HG03378 (cell line): Measurements from ENCODE around the gene KCNH2.
A peak's percentile ranks its signal among the peaks of the same experiment; 100 is the strongest.
"Not testable (repeated sequence)": the region's sequence is repeated elsewhere in the genome, so short reads cannot be mapped to it uniquely, and the experiment has no call there.

ENCODE experiments used
- ATAC-seq: cut with Tn5 transposase; IDR thresholded peaks from one replicate; pipeline ENCODE4 v1.9.1; 2021; ENCODE audit warnings: mild to moderate bottlenecking, moderate library complexity; ENCODE audit not compliant: unreplicated experiment

KCNH2 gene

DNA sequence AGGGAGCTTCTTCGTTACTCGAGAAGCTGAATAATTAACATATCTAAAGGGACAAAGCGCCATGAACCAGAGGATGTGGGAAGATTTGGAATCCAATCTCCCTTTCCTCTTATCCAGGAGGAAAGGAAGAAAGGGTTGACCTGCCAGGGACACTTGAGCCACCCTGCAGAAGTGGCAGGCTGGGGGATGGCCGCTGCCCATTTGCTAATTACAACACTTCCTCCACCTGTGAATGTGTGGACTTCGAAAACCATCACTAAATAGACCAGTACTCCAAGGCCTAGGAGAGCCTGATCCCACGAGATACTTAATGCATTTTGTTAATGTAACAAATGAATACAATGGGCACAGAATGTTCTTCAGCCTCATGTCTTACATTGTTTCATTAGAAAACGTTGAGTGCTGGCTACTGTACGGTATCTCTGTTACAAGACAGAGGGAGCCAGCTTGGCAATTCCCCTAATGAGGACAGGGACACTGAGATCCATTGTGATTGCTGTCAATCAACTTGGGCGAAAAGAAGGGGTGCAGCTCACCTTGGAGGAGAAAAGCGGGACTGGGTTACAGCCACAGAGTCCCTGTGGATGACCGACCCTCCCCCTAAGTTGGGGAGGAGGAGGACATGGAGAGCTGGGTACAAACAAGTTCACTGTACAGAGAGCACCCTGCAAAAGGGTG lies 66.4 kb downstream of the KCNH2 start:
- ATAC-seq: no peak

DNA sequence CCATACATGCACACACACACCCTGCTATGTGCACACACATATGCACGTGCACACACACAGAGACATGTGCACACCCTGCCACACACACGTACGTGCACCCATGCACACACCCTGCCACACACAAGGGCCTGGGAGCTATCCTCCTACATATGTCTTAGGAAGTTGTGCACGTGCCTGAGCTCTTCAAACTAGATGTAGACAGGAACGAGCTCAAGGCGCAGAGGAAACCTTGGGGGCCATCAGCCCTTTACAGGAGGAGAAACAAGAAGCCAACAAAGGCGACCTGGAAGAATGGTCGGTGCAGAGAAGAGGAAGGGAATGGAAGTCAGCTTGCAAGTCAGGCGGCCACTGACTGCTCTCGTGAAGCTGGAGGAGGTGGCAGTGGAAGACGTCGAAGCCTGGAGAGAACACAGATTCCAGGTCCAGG lies 67.1 kb downstream of the KCNH2 start:
- no peak for ATAC-seq

DNA sequence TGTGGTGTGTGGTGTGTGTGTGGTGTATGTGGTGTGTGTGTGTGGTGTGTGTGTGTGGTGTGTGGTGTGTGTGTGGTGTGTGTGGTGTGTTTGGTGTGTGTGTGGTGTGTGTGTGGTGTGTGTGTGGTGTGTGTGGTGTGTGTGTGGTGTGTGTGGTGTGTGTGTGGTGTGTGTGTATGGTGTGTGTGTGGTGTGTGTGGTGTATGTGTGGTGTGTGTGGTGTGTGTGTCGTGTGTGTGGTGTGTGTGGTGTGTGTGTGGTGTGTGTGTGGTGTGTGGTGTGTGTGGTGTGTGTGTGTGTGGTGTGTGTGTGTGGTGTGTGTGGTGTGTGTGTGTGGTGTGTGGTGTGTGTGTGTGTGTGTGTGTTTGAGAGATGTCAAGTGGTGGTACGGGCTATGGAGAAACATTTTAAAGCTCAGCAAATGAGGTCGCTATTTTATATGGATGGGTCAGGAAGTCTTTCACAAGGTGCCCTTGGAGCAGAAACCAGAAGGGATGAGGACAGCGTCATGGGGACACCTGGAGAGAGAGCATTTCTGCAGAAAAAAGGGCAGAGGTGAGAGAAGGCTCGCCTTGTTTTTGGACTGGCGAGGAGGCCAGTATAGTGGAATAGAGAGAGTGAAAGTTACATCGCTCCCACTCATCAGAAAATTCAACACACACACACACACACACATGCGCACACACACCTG lies 67.7 kb downstream of the KCNH2 start:
- not testable (repeated sequence) for ATAC-seq

DNA sequence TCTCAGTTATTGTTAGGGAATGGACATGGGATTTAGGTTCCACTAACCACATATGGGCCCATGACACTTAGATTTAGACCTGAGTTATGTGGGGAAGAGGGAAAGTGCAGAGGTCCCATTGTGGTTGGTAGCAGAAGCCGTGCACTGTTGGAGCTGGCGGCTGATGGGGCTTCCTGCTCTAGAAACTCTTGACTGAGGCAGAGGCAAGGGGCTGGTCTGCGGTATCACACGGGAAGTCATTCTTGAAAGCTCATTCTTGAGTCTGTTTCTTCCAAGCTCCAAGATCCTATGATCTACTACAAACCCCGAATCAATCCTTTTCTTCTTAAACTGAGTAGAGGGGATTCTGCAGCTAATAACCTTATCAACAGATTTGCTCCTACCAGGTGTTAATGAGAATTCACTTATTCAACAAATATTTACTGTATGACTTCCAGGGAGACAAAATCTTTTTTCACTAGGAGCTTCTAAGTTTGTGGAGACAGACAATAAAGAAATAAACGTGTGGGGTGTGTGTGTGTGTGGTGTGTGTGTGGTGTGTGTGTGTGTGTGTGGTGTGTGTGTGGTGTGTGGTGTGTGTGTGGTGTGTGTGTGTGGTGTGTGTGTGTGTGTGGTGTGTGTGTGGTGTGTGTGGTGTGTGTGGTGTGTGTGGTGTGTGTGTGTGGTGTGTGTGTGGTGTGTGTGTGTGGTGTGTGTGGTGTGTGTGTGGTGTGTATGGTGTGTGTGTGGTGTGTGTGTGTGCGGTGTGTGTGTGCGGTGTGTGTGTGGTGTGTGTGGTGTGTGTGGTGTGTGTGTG lies 68.7 kb downstream of the KCNH2 start:
- ATAC-seq: no peak

DNA sequence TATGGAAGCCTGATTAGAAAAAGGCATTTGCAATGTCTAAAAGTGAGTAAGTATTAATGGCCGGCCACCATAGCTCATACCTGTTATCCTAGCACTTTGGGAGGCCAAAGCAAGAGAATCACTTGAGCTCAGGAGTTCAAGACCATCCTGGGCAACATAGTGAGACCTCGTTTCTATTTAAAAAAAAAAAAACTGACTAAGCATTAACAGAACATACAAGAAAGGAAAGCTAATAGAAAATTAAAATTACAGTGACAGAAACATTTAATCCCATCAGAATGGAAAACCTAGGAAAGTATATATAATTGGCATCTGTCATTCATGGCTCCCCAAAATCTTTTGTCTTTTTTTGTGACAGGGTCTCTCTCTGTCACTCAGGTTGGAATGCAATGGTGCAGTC lies 69.9 kb downstream of the KCNH2 start:
- ATAC-seq: no peak

DNA sequence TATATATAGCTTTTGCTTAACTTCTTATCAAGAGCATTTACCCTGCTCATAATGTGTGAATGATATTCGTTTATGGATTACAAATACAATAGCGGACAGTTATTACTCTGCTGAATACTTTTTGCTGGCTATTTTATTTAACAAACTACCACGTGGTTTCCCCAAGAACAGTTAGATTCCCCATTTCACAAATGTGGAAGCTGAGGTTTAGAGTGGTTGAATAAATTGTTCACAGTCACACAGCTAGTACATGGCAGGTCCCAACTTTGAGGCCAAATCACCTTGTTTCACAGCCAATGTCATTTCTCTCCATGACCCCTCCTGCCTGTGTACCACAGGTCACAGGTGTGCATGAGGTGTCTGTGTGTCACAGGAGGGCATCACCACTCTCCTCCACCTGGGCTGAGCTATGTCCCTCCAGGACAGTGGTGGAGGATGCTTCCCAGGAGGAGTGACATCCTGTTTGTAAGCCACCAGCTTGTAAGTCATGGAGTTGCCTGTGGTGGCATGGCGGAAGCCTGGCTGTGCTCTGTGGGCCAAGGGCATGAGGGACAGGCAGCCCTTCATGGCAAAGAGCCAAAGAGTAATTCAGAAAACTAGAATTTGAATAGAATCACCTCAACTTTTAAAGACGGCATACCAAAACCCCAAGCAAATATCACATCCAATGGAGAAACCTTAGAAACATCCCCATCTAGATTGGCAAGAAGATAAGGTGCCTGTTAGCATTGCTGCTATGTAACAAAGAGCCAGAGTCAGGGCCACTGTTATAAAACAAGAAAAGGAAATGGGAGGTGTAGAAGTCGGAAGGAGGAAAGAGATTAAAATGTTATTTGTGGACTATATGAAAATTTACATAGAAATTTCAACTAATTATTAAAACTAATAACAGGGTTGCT lies 73.9 kb downstream of the KCNH2 start:
- no peak for ATAC-seq

DNA sequence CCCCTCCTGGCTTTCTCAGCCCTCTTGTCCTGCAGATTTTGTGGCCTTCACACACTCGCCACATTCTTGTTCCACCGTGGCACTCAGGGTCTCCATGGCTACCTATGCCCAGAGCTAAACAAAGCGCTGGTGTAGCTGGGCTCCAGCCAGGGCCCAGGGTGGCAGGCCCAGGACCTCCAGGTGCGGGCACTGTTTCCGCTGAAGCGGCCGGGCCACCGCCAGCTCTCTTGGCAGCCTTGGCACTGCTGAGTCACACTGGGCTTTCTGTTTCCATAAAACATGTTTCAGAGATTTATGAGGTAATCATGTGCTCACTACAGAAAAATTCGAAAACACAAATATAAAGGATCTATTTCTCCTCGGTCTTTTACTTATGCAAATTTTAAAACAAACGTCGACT lies 74.5 kb downstream of the KCNH2 start:
- ATAC-seq: no peak

DNA sequence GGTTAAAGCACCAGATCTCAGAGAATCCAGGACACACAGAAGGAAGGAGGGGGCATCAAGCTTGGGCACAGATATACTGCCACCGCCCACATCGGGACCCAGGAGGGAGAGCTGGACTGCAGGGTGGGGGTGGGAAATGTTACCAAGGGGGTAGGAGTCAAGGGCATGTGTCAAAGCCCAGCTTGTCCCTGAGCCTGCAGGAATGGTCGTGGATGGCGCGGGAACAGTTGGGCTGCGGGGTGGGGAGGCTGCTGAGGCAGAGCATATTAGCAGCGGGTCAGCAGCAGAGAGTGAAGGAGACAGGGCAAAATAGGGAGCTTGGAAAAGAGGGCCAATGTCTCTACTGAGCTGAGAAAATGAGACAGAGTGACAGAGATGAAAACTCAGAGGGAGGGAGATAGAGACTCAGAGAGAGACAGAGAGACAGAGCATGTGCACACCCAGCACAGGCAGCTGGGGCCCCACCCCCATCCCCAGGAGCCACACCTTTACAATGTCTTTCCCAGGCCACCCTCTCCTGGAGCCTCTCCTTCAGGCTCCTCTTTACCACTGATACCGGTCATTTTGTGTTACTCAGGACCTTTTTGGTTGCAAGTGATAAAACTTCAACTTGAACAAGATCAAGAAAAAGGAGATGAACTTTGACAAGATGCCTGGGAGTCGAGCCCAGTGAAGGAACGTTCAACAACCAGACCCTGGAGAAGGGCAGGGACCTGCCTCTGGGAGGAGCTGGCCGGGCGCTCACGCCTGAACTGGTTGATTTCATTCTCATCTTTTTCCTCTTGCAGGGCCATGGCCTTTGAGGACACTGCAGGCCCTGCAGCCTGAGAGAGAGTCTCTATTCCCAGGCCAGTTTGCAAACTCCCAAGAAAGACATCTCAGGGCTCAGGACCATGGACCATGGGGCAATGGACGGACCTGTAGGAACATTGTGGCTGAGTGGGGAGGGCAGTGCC lies 75.8 kb downstream of the KCNH2 start:
- ATAC-seq: no peak

DNA sequence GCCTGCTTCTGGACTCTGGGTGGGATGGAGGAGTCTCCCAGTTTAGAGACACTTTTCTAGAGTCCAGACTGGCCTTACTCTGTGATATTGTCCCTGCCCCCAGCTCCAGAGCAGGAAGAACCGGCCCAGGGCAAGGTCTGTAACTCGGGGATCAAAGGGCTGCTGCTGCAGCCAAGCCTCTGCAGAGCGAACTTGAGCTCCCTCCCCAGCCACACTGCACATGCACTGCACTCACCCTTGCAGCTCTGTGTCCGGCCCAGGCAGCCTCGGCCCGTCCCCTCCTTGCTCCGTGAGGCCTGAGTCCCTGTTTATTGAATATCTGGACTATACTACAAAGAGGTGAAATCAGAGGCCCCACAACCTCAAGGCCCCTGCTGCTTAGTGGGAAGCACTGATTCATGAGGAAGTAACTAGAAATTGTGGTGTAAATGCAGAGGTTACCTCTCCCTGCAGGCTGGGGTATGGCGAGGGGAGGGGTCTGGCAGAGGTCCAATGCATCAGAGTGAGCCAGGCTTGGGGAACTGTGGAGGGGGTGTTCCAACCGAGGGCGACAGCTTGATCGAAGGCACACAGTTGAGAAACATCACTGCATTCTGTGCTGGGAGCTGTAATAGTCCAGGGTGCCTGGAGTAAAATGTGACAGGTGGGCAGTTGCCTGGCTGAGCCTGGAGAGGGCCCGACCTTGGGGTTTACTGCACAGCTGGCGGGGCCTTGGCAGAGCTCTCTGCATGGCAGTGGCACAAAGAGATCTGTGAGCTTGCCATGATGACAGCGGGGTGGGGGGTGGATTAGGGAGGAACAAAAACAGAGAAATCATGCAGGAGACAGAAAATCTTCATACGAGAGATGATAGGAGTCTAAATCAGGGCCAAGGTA lies 76.7 kb downstream of the KCNH2 start:
- ATAC-seq: no peak

DNA sequence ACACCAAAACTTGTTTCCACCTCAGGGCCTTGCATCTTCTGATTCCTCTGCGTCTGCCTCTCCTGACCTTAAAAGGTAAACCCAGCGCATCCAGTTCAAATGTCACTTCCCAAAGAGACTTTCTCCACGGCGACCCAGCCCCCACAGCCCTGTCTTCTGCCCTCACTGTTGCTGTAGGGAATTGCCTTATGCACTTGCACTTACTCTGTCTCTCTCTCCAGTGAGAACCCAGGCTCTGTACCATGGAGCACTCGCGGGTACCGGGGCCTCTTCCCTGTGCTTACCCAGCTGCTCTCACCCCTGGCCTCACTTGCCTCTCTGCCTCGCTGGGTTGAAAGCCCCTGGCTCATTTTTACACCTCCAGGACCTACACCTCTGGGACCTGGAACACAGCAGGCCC lies 77.4 kb downstream of the KCNH2 start:
- no peak for ATAC-seq

DNA sequence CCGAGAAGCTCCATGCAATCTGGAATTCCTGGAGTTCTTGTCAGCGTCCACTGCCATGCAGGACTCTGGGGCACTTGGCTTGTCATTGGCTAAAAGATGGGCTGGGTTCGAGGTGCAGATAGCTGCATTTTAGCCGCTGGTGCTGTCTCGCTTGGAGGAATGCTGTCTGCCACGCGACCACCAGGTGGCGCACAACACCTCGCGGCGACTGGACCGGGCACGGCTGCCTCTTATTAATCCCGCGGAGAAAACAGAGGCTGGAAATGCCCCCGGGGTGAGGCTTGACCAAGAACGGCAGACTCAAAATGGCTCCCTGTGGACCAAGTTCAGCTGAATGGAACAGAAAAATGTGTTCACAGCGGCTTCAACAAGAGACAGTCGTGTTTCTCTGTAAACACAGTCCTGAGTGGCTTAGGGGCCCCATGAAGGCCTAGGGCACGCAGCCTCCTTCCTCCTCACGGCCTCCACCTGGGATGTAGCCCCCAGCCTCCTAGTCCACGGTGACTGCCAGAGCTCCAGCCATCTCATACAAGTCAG lies 79.6 kb downstream of the KCNH2 start:
- peak; percentile 72 for ATAC-seq

DNA sequence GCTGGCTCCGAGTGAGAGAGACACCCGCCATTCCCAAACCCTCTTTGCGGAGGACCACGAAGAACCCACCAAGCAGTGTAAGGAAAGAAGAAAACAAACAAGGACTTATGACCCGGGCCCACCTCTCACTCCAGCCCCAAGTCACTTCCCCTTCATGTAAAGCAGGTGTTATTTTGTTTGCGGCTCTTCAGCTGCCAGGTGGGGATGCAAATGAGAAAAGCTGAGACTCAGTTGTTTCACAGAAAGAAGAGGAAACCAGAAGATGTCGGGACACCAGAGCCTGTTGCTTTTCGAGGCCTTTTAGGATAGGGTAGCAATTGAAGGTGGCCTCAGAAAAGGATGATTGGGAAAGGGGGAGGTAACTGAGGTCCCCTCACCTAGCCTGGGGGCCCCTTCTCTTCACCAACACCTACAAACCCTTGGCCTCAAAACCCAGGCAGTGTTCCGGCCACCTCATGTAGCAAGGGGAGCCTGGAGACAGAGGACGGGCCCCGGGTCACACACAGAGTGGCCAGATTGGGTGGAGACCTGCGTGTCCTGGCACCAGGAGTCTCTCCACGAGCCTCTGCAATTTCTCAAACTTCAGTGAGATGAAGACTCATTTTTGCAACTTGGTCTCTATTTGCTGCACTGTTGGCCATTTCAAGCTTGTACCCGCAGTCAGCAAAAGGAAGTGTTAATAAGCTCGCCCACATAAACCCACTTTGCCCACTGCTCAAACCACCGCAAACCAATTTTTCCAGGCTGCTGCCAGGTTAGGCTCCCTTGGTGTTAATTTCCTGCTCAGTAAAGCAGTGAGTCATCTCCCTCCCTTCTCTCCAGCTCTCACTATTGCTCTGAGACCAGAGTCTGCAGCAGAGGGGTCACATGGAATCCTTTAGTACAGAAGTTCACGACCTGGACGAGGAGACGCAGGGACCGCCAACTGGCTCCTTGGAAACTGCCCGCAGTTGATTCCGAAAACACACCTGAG lies 80.3 kb downstream of the KCNH2 start:
- ATAC-seq: no peak

DNA sequence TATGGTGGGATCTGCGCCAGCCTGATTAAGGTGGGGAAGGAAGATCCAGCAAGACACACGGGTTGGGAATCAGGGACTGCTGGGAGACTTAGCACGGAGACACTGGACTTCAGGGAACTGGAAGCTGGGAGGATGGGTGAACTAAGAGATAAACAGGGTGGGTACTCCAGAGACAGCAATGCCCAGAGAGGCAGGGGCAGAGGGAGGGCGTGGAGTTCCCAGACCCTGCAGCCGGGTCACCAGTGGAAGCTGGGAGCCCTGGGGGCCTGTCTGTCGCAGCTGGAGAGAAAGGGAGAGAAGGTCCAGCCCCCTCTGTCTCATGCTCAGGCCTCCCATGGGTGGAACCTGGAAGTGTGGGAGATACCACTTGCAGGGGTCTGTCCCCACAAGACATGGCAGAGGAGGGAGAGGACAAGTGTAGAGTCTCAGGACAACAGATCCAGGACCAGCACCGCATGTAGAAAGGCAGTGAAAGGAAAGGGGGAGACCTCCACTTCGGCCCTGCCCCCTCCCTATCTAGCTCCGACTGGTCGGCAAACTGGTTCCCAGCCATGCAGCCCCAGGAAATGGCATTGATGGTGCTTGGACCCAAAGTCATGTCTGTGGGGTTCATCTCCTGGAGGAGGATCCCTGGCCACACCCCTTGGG lies 81.4 kb downstream of the KCNH2 start:
- ATAC-seq: no peak

DNA sequence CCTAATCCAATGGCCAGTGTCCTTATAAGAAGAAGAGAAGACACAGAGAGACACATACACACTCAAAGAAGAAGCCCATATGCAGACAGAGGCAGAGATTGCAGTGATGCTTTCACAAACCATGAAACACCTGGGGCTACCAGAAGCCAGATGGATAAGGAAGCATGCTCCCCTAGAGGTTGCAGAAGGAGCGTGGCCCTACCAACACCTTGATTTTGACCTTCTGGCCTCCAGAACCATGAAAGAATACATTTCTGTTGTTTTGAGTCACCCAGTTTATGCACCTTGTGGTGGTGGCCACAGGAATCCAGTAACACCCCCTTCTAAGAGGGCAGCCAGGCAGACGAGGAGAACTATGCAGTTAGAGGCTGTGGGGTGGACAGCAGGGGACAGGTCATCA lies 82.3 kb downstream of the KCNH2 start:
- ATAC-seq: no peak
